DOHH2 (cell line): ENCODE measurements around the gene MAP3K6.

Experiments
- H3F3A ChIP-seq: fragments of 200-600 bp; sonication (generic), shearing (Covaris generic); 2 replicates; pipeline ENCODE4 v1.6.0; 2016; ENCODE audit warnings: antibody characterized with exemption, mild to moderate bottlenecking; ENCODE audit not compliant: control insufficient read depth, insufficient read depth
- H3K27ac ChIP-seq: fragments of 200-600 bp; sonication (generic); 2 replicates; pipeline ENCODE4 v1.5.1; 2014; ENCODE audit warnings: low read depth, mild to moderate bottlenecking, low read length, moderate library complexity
- H3K27me3 ChIP-seq: fragments of 200-600 bp; sonication (generic); 2 replicates; pipeline ENCODE4 v1.6.1; 2014; ENCODE audit warnings: mild to moderate bottlenecking, low read length, mixed read lengths; ENCODE audit not compliant: control insufficient read depth
- H3K36me3 ChIP-seq: fragments of 200-600 bp; sonication (generic); 2 replicates; pipeline ENCODE4 v1.6.1; 2014; ENCODE audit warnings: mild to moderate bottlenecking, low read length, moderate library complexity, mixed read lengths; ENCODE audit not compliant: control insufficient read depth
- H3K4me1 ChIP-seq: fragments of 200-600 bp; sonication (generic); 2 replicates; pipeline ENCODE4 v1.6.1; 2014; ENCODE audit warnings: mild to moderate bottlenecking, low read length, mixed read lengths; ENCODE audit not compliant: control insufficient read depth
- H3K4me2 ChIP-seq: fragments of 200-600 bp; sonication (generic); 2 replicates; pipeline ENCODE4 v1.6.0; 2014; ENCODE audit warnings: mild to moderate bottlenecking, low read length, moderate library complexity
- H3K4me3 ChIP-seq: fragments of 200-600 bp; sonication (generic); 2 replicates; pipeline ENCODE4 v1.5.1; 2014; ENCODE audit warnings: mild to moderate bottlenecking, low read length, mixed read lengths
- H3K79me2 ChIP-seq: fragments of 200-600 bp; sonication (generic); 2 replicates; pipeline ENCODE4 v1.6.1; 2014; ENCODE audit warnings: mild to moderate bottlenecking, low read length, mixed read lengths; ENCODE audit not compliant: control insufficient read depth
- H3K9me2 ChIP-seq: fragments of 200-600 bp; sonication (generic); replicated peaks from 2 replicates; pipeline ENCODE4 v1.6.1; 2014; ENCODE audit warnings: mild to moderate bottlenecking, low read length, mixed read lengths; ENCODE audit not compliant: control insufficient read depth
- H3K9me3 ChIP-seq: fragments of 200-600 bp; sonication (generic); 2 replicates; pipeline ENCODE4 v1.6.1; 2014; ENCODE audit warnings: antibody characterized with exemption, low read length, mixed read lengths; ENCODE audit not compliant: control insufficient read depth, insufficient read depth
- H4K20me1 ChIP-seq: fragments of 200-600 bp; sonication (generic); 2 replicates; pipeline ENCODE4 v1.6.0; 2014; ENCODE audit warnings: low read depth, mild to moderate bottlenecking, antibody characterized with exemption, low read length, moderate library complexity; ENCODE audit not compliant: control insufficient read depth, insufficient read depth
- EZH2phosphoT487 ChIP-seq: fragments of 200-600 bp; sonication (generic); IDR thresholded peaks from 2 replicates; pipeline ENCODE4 v1.6.1; 2017; ENCODE audit warnings: borderline replicate concordance, mild to moderate bottlenecking, antibody characterized with exemption, low read length, moderate library complexity, mixed read lengths
- TF ChIP-seq, protein P1 (sequence below): fragments of 200-600 bp; sonication (generic); IDR thresholded peaks from one replicate; pipeline ENCODE4 v1.5.1; 2014; ENCODE audit warnings: antibody characterized with exemption, mild to moderate bottlenecking, low read depth, low read length; ENCODE audit not compliant: poor library complexity, severe bottlenecking

MAP3K6 gene

DNA sequence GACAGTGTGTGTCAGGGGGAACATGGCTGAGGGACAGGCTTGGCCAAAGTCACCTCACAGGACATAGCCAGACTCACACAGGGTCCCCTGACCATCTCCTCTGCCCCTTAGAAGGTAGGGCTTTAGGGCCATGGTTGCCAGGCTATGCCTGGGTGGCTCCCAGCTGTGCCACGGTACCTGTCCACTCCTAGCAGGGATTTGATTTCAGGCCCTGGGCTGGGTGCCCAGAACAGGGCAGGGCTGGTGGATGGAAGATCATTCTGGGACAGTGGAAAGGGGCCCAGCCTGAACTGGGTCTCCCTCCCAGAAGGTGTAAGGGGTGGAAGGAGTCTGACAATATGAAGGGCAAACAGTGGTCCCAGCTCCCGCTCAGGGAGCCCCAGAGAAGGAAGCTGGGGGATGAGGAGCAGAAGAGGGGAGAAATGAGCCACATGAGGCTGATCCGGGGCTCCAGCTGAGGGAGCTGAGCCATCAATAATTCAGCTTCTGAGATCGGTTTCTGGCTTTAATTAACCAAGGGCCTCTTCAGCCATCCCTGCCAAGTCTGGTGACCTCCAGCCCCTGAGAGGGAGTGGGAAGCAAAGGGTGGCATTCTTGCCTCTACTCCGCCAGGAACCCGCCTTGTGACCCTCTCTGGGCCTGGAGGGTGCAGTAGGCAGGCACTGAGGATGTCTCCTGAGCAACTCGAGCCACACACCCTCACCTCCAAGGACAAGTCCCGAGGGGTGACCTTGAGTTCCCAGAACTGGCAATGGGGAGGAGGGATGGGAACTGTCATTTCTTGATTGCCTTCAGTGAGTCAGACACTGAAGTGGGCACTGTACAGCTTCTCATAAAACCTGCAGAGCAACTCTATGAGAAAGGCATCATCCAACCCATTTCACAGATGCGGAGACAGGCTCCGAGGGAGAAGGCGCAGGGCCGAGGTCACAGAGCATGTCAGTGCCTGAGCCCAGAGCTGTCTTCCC lies 14.3 kb upstream of the MAP3K6 start:
- Histone ChIP-seq H3K4me1 (no peaks in the 10 kb centered on the region), H3K79me2 (no peaks in the 10 kb centered on the region), H3K4me2 (no peak overlapping the region), H3K27ac (no peak overlapping the region), H3K9me2 (no peaks in the 10 kb centered on the region), H4K20me1 (no peaks in the 10 kb centered on the region), H3K9me3 (no peaks in the 10 kb centered on the region), H3F3A (no peaks in the 10 kb centered on the region; the same call in 1 of the 2 replicates), H3K27me3 (peaks cover 17% of the 10 kb centered on the region), H3K36me3 (no peaks in the 10 kb centered on the region), H3K4me3 (no peak overlapping the region)
- TF ChIP-seq EZH2phosphoT487, result no peak
- TF ChIP-seq, protein P1, sequence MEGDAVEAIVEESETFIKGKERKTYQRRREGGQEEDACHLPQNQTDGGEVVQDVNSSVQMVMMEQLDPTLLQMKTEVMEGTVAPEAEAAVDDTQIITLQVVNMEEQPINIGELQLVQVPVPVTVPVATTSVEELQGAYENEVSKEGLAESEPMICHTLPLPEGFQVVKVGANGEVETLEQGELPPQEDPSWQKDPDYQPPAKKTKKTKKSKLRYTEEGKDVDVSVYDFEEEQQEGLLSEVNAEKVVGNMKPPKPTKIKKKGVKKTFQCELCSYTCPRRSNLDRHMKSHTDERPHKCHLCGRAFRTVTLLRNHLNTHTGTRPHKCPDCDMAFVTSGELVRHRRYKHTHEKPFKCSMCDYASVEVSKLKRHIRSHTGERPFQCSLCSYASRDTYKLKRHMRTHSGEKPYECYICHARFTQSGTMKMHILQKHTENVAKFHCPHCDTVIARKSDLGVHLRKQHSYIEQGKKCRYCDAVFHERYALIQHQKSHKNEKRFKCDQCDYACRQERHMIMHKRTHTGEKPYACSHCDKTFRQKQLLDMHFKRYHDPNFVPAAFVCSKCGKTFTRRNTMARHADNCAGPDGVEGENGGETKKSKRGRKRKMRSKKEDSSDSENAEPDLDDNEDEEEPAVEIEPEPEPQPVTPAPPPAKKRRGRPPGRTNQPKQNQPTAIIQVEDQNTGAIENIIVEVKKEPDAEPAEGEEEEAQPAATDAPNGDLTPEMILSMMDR, result no peak

DNA sequence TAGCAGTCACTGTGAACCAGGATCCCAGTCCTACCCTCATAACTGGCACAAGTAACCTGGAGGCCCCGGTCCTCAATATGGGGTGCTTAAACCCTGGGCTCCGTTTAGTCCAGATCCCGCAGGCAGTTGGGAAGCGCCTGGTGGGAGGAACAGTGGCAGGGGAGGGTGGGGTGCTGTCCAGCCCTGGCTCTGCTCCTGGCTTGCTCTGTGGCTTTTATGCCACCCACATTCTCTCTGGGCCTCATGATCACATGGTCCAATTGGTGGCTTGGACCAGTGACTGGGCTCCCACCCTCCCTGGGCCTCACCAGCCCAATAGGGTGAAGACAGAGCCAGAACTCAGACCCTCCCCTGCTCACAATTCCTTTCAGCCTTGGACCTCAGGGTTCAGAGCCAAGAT lies 13.5 kb upstream of the MAP3K6 start:
- no peak overlapping the region for H3K4me2 ChIP-seq
- H3K4me3 ChIP-seq, result no peak overlapping the region
- no peaks in the 10 kb centered on the region for H3K9me3 ChIP-seq
- no peak for TF ChIP-seq EZH2phosphoT487
- TF ChIP-seq, protein P1, result no peak
- H3K4me1 ChIP-seq, result no peaks in the 10 kb centered on the region
- H3K27ac ChIP-seq, result no peak overlapping the region
- no peaks in the 10 kb centered on the region for H3K79me2 ChIP-seq
- no peaks in the 10 kb centered on the region; the same call in 1 of the 2 replicates for H3F3A ChIP-seq
- H3K36me3 ChIP-seq, result no peaks in the 10 kb centered on the region
- H3K27me3 ChIP-seq, result peaks cover 17% of the 10 kb centered on the region
- no peaks in the 10 kb centered on the region for H3K9me2 ChIP-seq
- H4K20me1 ChIP-seq, result no peaks in the 10 kb centered on the region

DNA sequence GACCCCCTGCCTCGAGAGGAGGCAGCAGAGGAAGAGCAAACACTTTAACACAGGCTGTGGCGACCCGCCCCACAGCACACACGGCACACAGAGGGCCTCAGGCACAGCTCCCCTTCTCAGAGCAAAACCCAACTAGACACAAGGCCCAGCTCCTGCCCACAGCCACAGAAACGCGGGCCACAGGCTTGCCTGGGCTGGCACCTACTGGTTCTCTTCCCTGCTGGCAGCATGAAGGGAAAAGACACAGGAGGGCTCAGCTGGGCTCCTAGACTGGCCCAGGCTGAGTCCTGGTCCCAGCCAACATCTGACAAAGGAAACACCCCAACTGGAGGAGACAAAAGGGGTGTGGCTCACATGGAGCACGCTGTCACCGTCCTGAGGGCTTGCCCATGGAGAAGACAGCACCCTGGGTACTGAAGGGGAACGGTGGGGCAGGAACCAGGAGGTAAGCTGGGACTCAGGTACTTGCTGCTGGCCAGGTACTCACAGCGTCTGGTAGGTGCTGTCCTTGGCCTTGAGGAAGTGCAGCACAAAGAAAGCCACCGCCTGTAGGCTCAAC lies 12.9 kb upstream of the MAP3K6 start:
- Histone ChIP-seq H3K27me3 (peaks cover 17% of the 10 kb centered on the region), H4K20me1 (no peaks in the 10 kb centered on the region), H3K9me3 (no peaks in the 10 kb centered on the region), H3K4me3 (no peak overlapping the region), H3K9me2 (no peaks in the 10 kb centered on the region), H3K36me3 (no peaks in the 10 kb centered on the region), H3F3A (no peaks in the 10 kb centered on the region; the same call in 1 of the 2 replicates), H3K27ac (no peak overlapping the region), H3K4me1 (no peaks in the 10 kb centered on the region), H3K4me2 (no peak overlapping the region), H3K79me2 (no peaks in the 10 kb centered on the region)
- TF ChIP-seq, protein P1, result no peak
- TF ChIP-seq EZH2phosphoT487, result no peak
